ENCODE results near the gene EGFR.

Gene EGFR

DNA sequence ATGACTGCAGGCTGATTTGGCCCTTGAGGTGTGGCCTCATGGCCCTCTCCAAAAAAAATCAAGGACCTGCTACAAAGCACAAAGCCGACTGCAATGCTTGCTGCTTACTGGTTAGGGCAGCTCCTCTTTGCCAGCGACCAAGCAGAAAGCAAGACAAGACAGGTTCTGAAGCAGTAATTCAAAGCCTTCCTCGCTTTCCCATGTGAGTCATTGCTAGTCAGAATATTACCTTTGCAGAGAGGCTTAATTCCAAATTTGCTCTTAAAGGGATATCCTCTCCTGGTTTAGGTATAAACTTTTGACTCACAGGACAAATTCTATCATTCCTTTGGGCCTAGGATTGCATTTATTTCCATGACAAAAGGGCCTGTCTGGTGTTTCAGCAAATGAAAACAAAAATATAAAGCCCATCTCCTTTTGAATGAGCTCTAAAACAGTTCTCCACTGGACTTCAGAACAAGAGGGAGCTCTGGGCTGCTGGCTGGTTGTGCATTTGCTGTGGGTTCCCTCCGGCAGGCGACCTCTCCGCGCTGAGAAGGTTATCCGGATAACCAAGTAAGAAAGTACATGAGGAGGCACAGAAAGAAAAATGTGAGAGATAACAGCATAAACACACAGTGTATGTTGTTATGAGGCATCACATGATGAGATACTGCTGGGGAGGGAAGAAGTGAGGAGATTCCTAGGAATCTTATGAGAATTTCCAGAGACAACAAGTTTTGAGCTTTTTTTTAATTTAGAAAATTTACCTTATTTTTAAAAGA lies 90.8 kb downstream of the EGFR start:
- TF ChIP-seq, protein P1, sequence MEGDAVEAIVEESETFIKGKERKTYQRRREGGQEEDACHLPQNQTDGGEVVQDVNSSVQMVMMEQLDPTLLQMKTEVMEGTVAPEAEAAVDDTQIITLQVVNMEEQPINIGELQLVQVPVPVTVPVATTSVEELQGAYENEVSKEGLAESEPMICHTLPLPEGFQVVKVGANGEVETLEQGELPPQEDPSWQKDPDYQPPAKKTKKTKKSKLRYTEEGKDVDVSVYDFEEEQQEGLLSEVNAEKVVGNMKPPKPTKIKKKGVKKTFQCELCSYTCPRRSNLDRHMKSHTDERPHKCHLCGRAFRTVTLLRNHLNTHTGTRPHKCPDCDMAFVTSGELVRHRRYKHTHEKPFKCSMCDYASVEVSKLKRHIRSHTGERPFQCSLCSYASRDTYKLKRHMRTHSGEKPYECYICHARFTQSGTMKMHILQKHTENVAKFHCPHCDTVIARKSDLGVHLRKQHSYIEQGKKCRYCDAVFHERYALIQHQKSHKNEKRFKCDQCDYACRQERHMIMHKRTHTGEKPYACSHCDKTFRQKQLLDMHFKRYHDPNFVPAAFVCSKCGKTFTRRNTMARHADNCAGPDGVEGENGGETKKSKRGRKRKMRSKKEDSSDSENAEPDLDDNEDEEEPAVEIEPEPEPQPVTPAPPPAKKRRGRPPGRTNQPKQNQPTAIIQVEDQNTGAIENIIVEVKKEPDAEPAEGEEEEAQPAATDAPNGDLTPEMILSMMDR (IDR thresholded peaks at IDR 0.05; ENCODE audit: low read depth, low read length, missing control alignments): no peak
- H3K4me3 ChIP-seq (replicated peaks; ENCODE audit: low read depth, low read length): no peak overlapping the region
- DNase-seq (ENCODE audit: extremely low read depth, low read depth): no peak

DNA sequence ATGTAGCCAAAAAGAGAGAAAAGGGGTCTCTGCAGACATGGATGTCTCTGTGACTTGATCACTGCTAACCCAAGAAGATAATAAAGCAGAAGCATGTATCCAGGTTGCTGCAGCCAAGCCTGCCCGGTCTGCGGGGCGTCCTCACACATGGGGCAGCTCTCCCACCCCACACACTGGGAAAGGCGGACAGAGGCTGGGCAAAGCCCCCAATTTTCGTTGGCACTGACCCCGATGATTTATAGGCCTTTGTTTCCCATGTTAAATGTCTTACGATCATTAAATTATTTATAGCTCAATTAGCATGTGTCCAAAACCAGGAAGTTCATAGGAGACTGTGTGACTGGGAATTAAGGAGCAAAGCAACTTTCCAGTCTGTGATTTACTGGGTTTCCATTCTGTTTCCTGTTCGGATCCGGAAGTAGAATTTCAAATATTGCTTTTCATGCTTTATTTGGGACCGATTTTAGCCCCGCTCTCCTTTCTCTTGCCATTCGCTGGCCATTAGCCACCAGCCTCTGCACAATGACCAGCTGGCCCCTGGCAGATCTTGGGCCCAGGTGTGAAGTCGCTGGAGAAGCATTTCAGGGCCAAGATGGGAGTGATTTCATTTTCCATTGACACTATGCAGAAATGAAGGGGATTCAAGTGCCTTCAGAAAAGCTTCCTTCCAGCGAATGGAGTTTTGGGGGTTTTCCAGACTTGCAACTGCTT lies 91.6 kb downstream of the EGFR start:
- TF ChIP-seq, protein P1 (IDR thresholded peaks at IDR 0.05; ENCODE audit: low read depth, low read length, missing control alignments): no peak
- DNase-seq (ENCODE audit: extremely low read depth, low read depth): no peak
- H3K4me3 ChIP-seq (replicated peaks; ENCODE audit: low read depth, low read length): 0 out of 2 replicates have a peak overlapping the region, but pooled peaks have one; percentile 0

DNA sequence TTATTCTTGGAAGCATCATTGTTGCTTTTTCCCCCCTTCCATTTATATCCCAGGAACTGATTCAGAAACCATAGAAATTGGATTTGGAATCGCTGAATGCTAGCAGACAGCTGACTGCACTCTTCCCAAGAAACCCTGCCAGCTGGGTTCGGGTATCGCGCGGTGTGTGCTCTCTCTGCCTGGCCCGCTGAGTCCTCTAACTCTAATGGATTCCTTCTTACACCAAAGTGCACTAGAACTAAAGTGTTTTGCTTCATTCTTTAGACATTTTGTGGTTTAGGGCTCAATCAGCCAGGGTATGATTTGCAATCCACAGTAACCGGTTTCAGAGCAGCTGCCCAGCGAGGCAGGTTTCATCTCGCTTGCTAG lies 92.2 kb downstream of the EGFR start:
- 0 out of 2 replicates have a peak overlapping the region, but pooled peaks have one; percentile 0 for H3K4me3 ChIP-seq (replicated peaks; ENCODE audit: low read depth, low read length)
- TF ChIP-seq, protein P1 (IDR thresholded peaks at IDR 0.05; ENCODE audit: low read depth, low read length, missing control alignments): no peak

DNA sequence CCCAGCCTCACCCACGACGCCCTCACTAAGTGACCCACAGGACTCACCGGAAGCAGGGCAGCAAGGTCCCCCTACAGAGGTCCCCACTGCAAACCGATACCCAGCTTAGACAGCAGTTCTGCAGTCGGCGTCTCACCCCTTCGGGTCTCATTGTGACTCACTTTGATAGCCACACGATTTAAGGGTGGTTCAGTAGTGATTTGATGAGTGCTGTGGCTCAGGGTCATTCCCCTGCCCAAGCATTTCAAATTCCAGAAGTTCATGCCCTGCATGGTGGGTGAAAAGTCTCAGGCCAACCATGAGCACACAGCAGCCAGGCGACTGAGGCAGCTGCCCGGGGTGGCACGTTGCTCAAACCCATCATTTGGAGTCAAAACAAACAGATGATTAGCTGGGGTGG lies 93.2 kb downstream of the EGFR start:
- TF ChIP-seq, protein P1 (IDR thresholded peaks at IDR 0.05; ENCODE audit: low read depth, low read length, missing control alignments): no peak
- no peak overlapping the region for H3K4me3 ChIP-seq (replicated peaks; ENCODE audit: low read depth, low read length)
- DNase-seq (ENCODE audit: extremely low read depth, low read depth): no peak

More for the DNA sequence above, 92.2 kb downstream of the EGFR start:
- DNase-seq (ENCODE audit: extremely low read depth, low read depth): no peak

DNA sequence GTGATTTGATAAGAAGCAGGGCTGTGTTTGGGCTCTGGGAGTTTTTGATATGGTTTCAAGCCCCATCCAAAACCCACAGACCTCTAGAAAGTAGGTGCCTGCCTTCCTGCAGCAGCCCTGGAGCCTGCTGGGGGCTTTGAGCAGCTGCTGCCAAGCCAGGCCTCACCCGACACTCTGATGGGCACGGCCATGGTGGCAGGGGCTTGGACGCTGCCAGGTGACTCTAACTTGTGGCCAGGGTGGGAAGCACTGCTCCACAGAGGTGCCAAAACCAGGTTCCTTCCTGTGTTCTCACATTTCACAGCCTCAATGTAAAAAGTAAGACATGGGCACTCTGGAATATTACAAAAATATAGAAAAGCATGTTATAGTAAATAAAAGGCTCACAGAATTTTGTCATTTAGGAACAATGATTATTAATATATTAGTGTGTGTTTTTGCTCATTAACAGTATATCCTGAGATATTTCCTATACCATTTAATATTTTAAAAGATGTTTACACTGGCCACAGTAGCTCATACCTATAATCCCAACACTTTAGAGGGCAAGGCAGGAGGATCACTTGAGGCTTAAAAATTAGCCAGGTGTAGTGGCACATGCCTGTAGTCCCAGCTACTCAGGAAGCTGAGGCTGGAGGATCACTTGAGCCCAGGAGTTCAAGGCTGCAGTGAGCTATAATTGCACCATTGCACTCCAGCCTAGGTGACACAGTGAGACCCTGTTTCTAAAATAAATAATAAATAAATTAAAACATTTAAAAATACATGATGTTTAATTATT lies 95.1 kb downstream of the EGFR start:
- H3K4me3 ChIP-seq (replicated peaks; ENCODE audit: low read depth, low read length): no peak overlapping the region
- TF ChIP-seq, protein P1 (IDR thresholded peaks at IDR 0.05; ENCODE audit: low read depth, low read length, missing control alignments): no peak
- no peak for DNase-seq (ENCODE audit: extremely low read depth, low read depth)

DNA sequence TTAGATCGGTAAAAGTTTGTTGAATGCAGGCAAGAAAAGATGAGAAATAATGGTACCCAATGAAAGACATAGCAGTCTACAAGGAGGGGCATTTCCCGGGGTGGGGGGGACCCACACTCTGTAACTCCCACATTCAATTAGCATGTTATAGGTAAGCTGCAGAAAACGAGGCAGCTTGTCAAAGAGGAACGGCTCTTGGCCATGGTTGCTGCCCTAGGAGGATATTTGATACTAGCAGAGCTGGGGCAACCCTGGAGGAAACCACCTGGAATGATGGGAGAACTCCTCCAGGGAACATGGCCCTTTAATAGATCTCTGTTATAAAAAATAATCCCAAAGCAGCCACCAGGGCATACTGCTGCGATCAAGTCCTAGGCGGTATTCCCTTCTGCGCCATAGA lies 98.5 kb downstream of the EGFR start:
- TF ChIP-seq, protein P1 (IDR thresholded peaks at IDR 0.05; ENCODE audit: low read depth, low read length, missing control alignments): no peak
- DNase-seq (ENCODE audit: extremely low read depth, low read depth): no peak

More for the DNA sequence above, 98.5 kb downstream of the EGFR start:
- no peak overlapping the region for H3K4me3 ChIP-seq (replicated peaks; ENCODE audit: low read depth, low read length)
